ENCODE measurements around the gene SRGAP2C.
A peak's percentile ranks its signal among the peaks of the same experiment; 100 is the strongest.
"Not testable (repeated sequence)": the region's sequence is repeated elsewhere in the genome, so short reads cannot be mapped to it uniquely, and the experiment has no call there.

SRGAP2C gene

GRCh38 chr1:121332141-121332540, 147.4 kb downstream of the SRGAP2C start:
- not testable (repeated sequence) for DNase-seq

GRCh38 chr1:121332599-121333562, 148.1 kb downstream of the SRGAP2C start:
- not testable (repeated sequence) for DNase-seq

DNA sequence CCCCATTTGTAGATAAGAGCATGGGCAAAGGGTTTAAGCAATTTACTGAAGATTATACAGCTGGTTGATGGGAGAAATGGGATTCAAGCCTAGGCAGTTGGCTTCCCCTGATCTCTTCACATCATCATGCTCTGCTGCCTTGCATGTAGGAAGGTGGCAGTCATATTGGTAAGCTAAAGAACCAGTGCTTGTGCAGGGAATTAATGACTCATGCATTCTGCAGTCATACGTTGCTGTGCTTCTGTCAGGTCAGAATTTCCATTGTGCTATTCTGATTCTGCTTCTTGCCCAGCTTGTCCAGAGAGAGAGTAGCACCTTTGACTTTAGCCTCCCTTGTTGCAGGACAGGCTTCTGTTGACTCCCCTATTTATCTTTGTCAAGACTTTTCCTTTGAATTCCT, 153.2 kb downstream of the SRGAP2C start:
- not testable (repeated sequence) for DNase-seq

DNA sequence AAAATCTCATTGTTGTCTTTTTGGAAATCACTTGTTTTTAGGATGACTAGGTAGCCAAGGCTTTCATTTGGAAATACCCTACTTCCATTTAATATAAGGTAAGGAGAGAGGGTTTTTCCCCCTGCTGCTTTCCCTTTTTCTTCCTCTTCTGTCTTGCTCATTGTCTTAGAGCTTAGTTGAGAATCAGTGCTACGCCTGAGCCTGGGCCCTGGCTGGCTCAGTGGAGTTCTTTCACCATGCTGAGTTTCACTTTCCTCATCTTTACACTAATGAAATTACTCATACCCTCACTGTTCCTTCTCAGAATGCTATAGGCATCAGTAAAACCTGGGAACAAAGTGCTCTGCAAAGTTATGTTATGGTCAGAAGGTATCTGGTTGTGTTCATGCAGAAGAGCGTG, 154.8 kb downstream of the SRGAP2C start:
- not testable (repeated sequence) for DNase-seq

DNA sequence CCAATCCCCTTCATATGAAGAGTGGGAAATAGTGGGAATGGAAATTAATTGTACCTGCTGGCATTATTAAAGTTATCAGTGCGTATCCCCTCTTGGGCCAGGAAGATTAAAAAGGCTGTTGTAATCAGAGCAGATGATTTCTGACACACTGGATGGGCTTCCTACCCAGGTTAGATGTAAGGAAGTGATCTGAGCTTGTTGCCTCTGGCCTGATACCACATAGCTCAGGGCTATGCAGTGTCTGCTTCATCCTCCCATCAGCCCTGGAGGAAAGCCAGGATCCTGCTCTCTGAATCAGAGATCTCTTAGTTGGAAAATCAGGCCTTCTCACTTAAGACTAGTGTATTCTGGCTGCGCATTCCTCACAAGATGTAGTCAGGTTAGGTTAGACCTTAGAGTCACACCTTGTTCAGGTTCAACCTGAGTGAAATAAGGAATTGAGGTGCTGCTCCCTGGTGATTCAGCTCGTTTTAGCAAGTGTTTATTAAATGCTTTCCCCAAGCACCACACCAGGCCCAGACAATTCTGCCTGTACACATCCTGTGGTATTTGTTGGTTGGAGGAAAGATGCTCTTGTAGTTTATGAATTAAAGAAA, 158.6 kb downstream of the SRGAP2C start:
- not testable (repeated sequence) for DNase-seq

DNA sequence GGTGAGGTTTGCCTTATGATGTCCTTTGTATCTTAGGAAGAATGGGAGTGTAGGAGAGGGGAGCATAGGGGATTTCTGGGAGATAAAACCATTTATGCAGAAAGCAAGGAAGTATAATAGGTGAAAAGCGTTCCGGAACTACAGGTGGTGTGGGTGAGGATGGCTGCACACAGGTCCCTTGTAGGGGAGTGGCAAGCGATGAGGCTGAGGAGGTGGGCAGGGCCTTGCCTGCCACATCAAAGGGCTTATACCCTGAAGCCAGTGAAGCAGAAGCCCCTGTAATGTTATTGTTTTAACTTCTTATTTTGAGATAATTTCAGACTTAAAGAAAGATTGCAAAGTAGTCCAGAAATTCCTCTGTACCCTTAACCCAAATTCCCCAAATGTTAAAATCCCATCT, 159.6 kb downstream of the SRGAP2C start:
- not testable (repeated sequence) for DNase-seq

DNA sequence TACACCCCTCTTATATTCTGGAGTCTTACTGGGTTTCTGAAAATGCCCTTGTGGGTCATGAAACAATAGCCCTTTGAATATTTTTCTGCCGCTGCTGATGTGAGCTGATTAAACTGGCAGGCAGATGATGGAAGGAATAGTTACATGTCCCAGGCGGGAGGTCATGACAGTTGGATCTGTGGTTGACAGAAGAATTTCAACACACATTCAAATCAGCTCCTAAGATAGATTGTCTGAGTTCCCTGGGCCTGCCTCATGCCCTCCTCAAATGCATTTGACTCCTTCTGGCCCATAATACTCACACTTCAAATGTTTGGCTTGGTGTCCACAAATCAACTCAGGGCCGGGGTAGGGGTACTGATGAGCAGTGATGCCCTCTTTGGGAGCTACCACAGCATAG, 161.9 kb downstream of the SRGAP2C start:
- peak in 1 of 56 donors; percentile 42 for DNase-seq

DNA sequence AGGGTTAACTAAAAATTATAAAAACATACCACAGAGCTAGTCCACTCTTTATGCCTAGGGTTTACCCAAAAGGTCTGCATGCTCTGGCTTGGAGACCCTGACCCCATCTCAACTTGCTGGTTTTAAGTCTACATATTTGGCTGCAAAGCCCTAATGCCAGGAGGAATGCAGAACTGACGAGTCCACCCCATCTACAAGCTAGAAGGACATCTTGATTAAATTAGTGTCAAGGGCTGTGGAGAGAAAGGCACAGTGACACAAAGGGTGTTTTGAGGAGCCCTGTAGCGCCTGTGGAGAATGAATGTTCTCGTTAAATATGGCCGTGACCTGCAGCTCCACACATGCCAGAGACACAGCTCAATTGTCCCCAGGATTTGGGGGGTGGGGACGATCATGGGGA, 162.7 kb downstream of the SRGAP2C start:
- DNase-seq, result not testable (repeated sequence)

GRCh38 chr1:121348115-121348514, 163.3 kb downstream of the SRGAP2C start:
- not testable (repeated sequence) for DNase-seq

DNA sequence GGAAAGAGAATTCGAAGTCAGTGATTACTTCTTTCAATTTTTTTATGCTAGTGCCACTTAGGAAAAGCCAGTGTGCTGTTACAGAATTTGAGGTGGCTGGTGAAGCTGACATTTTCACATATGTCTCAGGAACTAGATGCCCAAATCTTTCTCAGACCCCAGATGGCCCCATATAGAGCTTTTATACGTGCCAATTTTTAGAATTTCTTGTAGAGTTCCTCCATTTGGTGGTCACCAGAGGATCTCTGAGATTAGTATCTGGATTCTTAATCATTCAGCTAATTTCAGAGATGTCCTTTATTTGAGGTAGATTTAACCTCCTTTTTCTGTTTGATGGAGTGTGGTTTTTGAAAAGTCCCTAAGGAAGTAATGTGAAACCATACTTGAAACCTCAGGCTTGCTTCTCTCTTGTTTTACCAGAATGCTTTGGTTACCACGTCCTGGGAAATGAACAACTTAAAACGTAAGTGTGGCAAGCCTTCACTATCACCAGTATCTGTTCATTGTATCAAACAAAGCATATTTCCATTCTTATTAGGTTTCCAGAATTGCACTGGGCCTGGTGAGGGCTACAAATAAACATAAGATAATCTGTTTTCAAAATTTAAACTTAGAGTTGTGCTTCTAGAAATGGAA, 164.7 kb downstream of the SRGAP2C start:
- not testable (repeated sequence) for DNase-seq

DNA sequence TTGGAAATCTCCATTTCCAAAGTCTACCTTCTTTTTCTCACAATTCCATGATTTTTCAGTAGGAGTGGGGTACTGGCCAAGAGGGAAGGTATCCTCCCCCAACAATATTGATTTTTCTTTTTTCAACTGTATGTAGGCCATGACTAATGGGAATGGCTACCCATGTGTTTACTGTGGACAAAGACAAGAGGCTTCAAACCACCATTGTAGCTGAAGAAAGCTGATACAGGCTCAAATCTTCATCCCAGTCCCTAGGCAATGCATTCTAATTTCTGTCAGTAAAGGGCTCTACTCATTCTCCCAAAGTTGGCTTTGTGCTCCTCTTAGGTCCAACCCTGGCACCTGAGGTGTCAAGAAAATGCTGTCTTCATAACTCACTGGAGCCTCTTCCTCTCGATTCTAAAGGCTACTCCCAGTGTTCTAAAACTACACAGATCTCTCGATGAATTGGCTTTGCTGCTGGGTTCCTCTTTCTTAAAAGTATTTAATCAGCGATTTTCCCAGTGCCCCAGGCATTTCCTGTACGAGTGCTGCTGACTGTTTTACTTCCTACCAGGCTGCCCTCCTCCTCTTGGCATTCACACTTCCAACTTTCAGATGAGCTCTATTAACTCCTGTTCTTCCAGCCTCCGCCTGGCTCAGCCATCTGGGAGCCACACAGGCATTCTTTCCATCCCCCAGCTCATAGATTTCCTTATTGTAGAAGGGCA, 171.1 kb downstream of the SRGAP2C start:
- DNase-seq, result not testable (repeated sequence)

- not testable (repeated sequence) for DNase-seq
Measured at GRCh38 chr1:121356819-121357218, 172.0 kb downstream of the SRGAP2C start.

GRCh38 chr1:121360531-121360930, 175.8 kb downstream of the SRGAP2C start:
- not testable (repeated sequence) for DNase-seq

GRCh38 chr1:121361451-121362233, 176.9 kb downstream of the SRGAP2C start:
- not testable (repeated sequence) for DNase-seq

- peak in 3 of 56 donors; percentile 6 to 11 (median 10) for DNase-seq
Measured at GRCh38 chr1:121362234-121362883, 177.6 kb downstream of the SRGAP2C start.

GRCh38 chr1:121365316-121365715, 180.5 kb downstream of the SRGAP2C start:
- not testable (repeated sequence) for DNase-seq

DNA sequence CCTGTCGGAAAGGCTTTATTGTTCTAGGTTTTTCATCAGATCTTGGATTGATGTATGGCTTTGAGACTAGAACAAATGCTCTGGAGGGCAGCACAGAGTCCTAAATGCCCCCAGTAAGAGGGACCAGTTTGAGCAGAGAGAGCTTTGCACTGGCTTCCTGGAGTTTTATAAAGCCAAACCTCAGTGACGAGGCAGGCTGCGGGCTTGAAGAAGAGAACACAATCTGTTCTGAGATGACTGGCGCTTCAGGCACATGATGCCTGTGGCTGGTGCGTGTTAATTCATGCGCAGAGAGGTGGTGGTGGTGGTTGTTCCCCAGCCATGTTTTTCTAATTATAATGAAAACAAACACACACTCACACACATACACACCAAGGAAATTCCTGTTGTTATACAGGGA, 180.9 kb downstream of the SRGAP2C start:
- DNase-seq, result not testable (repeated sequence)

GRCh38 chr1:121366171-121366570, 181.4 kb downstream of the SRGAP2C start:
- not testable (repeated sequence) for DNase-seq

- DNase-seq, result not testable (repeated sequence)
Measured at GRCh38 chr1:121368910-121369309, 184.1 kb downstream of the SRGAP2C start.

DNA sequence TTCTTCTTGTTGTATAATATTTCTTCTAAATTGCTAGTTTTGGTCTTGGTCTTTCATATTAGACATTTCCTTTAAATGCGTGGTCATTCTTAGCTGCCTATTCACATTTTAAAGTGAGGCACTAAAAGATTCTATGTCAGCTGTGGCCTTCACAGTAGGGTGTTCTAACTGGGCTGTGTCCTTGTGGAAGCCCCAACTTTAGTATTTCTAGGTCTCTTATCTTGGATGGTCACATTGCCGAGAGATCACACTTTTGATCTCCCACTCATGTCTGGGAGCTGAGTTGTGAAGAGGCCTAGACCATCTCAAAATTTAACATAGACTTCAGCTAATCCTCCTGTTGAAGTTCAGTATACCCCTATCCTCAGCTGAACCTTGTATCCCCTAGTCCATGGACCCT, 185.2 kb downstream of the SRGAP2C start:
- not testable (repeated sequence) for DNase-seq
